Activated CD4-positive, alpha-beta T cell treated with anti-CD3 and anti-CD28 coated beads for 36 hours (primary cell): ENCODE measurements around the gene TUBD1. TPM values are rescaled to one million over a fixed set of nuclear protein-coding genes. Genes with fewer than 3 reads are reported as not detected.

Experiments
- ATAC-seq: fragments of 200-7000 bp; cut with Tn5 transposase; one replicate; pipeline ENCODE4 v1.10.0; 2021; ENCODE audit warnings: mild to moderate bottlenecking, moderate library complexity
- CTCF ChIA-PET: fragments of 350-600 bp; sonication (Branson Sonifier 250); formaldehyde crosslinking; loops from one replicate; lab custom pipeline; 2021; ENCODE audit warnings: antibody characterized with exemption; lab: Charles Lee
- POLR2A ChIA-PET: fragments of 350-600 bp; sonication (Branson Sonifier 250); formaldehyde crosslinking; loops from one replicate; lab custom pipeline; 2021; ENCODE audit warnings: antibody characterized with exemption, inconsistent platforms; lab: Charles Lee
- DNase-seq: peaks from one replicate; pipeline ENCODE4 v3.0.0-alpha.2; 2020
- H3K27ac Mint-ChIP-seq: one replicate; pipeline ENCODE4 v1.8.0; 2021; ENCODE audit warnings: mixed read lengths
- H3K27me3 Mint-ChIP-seq: one replicate; pipeline ENCODE4 v1.8.0; 2021; ENCODE audit warnings: mixed read lengths
- H3K36me3 Mint-ChIP-seq: one replicate; pipeline ENCODE4 v1.8.0; 2021; ENCODE audit warnings: low read depth, mixed read lengths
- H3K4me1 Mint-ChIP-seq: one replicate; pipeline ENCODE4 v1.8.0; 2021; ENCODE audit warnings: mixed read lengths
- H3K4me3 Mint-ChIP-seq: one replicate; pipeline ENCODE4 v1.8.0; 2021; ENCODE audit warnings: mild to moderate bottlenecking, moderate library complexity, mixed read lengths
- H3K9me3 Mint-ChIP-seq: one replicate; pipeline ENCODE4 v1.8.0; 2021; ENCODE audit warnings: low read depth, mixed read lengths
- intact Hi-C, 2 experiments: fragments of 100-400 bp; cut with DNase I in 1 of 2; cut with micrococcal nuclease in 1 of 2; formaldehyde crosslinking; loops; one replicate each; pipeline versions ENCODE4 v1.14.2 to v1.15.1; 2022 to 2024; cut with DNase I, micrococcal nuclease
- total RNA-seq, 2 experiments: library from RNA; stranded (reverse); gene quantifications; one replicate each; pipeline ENCODE4 v1.2.3, GENCODE V29; 2021

Gene TUBD1
- total RNA-seq, 2 experiments from 2014 or later, result 10.6 to 11.0 TPM

GRCh38 chr17:59903455-59903854 lies 10.7 kb upstream of the TUBD1 start:
- CTCF ChIA-PET, result interaction anchor here (1.0 to 1.2 kb wide), 3 partner anchors 11 to 217 kb away, joined by 3 to 4 read pairs (median 3); no protein-coding TSS in a partner anchor
- H3K4me1 Mint-ChIP-seq, result peaks cover 30% of the 10 kb centered on the region
- H3K27ac Mint-ChIP-seq, result peak overlapping the region; percentile 80
- ATAC-seq, result peak; percentile 51
- POLR2A ChIA-PET, result interaction anchor here (0.6 kb wide), 1 partner anchor 141 kb away, joined by 3 read pairs; no protein-coding TSS in a partner anchor
- no peaks in the 10 kb centered on the region for H3K9me3 Mint-ChIP-seq
- intact Hi-C loops, result no loop called here
- H3K27me3 Mint-ChIP-seq, result no peaks in the 10 kb centered on the region
- DNase-seq, result no peak
- H3K36me3 Mint-ChIP-seq, result peaks cover 12% of the 10 kb centered on the region
- no peak overlapping the region for H3K4me3 Mint-ChIP-seq

DNA sequence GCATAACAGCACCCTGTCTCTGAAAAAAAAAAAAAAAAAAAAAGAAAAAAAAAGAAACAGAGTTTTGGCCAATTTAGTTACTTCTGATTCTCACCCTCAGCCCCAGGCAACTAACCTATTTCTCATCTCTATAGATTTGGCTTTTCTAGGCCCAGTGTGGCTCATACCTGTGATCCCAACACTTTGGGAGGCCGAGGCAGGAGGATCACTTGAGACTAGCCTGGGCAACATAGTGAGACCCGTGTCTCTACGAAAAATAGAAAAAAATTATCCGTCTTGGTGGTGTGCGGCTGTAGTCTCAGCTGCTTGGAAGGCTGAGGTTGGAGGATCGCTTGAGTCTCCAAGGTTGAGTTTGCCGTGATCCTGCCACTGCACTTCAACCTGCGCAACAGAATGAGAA lies 8.9 kb upstream of the TUBD1 start:
- CTCF ChIA-PET, result no interaction called here
- Mint-ChIP-seq H3K27ac (no peak overlapping the region), H3K4me3 (no peak overlapping the region), H3K36me3 (peaks cover 11% of the 10 kb centered on the region), H3K9me3 (no peaks in the 10 kb centered on the region), H3K4me1 (peaks cover 39% of the 10 kb centered on the region), H3K27me3 (no peaks in the 10 kb centered on the region)
- POLR2A ChIA-PET, result no interaction called here
- ATAC-seq (no peak), DNase-seq (no peak)
- intact Hi-C loops, result no loop called here

GRCh38 chr17:59899099-59899498 lies 6.4 kb upstream of the TUBD1 start:
- ATAC-seq, result peak; percentile 78
- Mint-ChIP-seq H3K27me3 (no peaks in the 10 kb centered on the region), H3K4me3 (no peak overlapping the region), H3K9me3 (no peaks in the 10 kb centered on the region), H3K27ac (no peak overlapping the region), H3K36me3 (peaks cover 18% of the 10 kb centered on the region), H3K4me1 (peaks cover 49% of the 10 kb centered on the region)
- intact Hi-C loops, result no loop called here
- DNase-seq, result no peak
- ChIA-PET POLR2A (no interaction called here), CTCF (interaction anchor here (0.7 to 1.8 kb wide), 4 partner anchors 13 to 213 kb away, joined by 3 to 5 read pairs (median 4); no protein-coding TSS in a partner anchor)

DNA sequence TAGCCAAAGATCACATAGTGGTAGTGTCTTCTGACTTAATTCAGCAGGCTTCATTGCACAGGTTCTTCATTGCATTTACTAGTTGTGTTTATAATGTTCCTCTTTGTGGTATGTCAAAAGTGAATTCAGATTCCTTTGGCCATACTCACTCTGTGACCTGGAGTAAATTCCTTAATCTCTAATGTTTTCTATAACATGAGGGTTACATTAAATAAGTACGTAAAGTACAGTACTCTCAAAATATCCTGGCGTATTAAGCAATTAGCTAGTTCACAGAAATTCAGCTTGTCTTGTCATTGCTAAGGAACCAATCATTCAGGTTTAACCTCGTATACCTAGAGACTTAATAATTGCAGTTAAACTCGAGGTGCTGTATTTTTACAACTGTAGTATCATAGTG lies 4.3 kb upstream of the TUBD1 start:
- Mint-ChIP-seq H3K4me1 (peaks cover 38% of the 10 kb centered on the region), H3K4me3 (no peak overlapping the region), H3K27me3 (no peaks in the 10 kb centered on the region), H3K9me3 (no peaks in the 10 kb centered on the region), H3K36me3 (peaks cover 22% of the 10 kb centered on the region), H3K27ac (no peak overlapping the region)
- intact Hi-C loops, result no loop called here
- ATAC-seq, result no peak
- no peak for DNase-seq
- CTCF ChIA-PET, result no interaction called here
- POLR2A ChIA-PET, result no interaction called here

DNA sequence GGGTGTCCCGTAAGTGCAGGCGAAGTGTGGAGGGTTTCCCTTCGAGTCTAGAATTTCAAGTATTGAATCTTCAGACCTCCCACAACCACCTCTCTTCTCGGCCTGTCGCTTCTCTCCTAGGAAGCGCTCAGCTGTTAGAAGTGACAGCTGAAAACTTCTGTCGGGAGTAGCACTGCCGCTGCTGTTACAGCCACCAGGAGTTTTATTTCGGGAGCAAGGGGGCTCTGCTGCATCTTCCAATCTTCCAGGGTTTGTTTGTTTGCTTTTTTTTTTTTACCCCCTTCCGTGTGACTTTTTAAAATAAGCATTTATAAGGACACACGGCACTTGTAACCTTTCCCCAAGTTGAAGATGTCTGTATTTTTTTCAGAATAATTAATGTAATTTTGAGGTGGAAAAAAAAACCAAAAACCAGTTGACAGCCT lies 945 bp upstream of the TUBD1 start:
- Mint-ChIP-seq H3K4me3 (peak overlapping the region; percentile 99), H3K27ac (peak overlapping the region; percentile 97), H3K36me3 (peaks cover 27% of the 10 kb centered on the region), H3K4me1 (peaks cover 42% of the 10 kb centered on the region), H3K9me3 (no peaks in the 10 kb centered on the region), H3K27me3 (no peaks in the 10 kb centered on the region)
- DNase-seq, result no peak
- ChIA-PET CTCF (interaction anchor here (1.0 to 1.8 kb wide), 6 partner anchors 12 to 276 kb away, joined by 3 to 6 read pairs (median 4); no protein-coding TSS in a partner anchor), POLR2A (interaction anchor here (0.5 to 1.5 kb wide), 5 partner anchors 30 to 518 kb away, joined by 3 to 6 read pairs (median 4); partner anchors contain the start of gene RNFT1)
- peak; percentile 3 for ATAC-seq
- intact Hi-C loops, result loop anchor here (1.0 to 5.0 kb wide), 14 partner anchors 46 to 784 kb away; partner anchors contain the start of genes CLTC (in 2 of the 2), PTRH2 (in 2 of the 2), VMP1 (in 2 of the 2) and BCAS3 (in 1 of the 2)

DNA sequence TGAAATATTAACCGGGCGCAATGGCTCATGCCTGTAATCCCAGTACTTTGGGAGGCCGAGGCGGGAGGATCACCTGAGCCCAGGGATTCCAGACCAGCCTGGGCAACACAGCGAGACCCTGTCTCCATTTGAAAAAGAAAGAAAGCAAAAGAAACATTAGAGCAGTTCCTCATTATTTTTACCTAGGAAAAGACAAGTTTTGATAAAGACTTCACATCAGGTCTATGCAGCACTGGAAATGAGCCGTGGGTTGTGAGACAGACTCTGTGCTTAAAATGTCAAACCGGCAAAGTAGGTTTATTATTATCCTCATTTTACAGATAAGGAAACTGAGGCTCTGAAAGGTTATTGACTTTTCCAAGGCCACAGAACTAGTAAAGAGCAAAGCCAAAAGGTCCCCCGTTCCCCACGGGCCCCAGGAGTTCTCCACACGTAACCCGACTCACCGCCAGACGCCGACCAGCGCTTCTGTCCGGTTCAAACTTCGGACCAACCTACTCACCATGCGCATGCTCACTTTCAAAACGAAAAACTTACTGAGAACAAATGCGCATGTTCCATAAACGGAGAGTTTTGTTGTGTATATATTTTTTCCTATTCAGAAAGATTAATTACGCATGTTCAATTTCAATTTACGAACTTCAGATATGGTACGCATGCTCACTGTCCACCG lies 356 bp downstream of the TUBD1 start:
- intact Hi-C loops, result loop anchor here (1.0 to 5.0 kb wide), 11 partner anchors 45 to 735 kb away; partner anchors contain the start of genes CLTC (in 2 of the 2), DHX40 (in 1 of the 2), PPM1D (in 1 of the 2) and PRR11 (in 1 of the 2)
- DNase-seq (no peak), ATAC-seq (no peak)
- ChIA-PET POLR2A (interaction anchor here (0.6 to 1.5 kb wide), 6 partner anchors 44 to 1560 kb away, joined by 3 to 6 read pairs (median 4); partner anchors contain the start of gene RNFT1), CTCF (interaction anchor here (0.6 to 1.8 kb wide), 5 partner anchors 13 to 159 kb away, joined by 3 to 5 read pairs (median 4); no protein-coding TSS in a partner anchor)
- no peaks in the 10 kb centered on the region for H3K27me3 Mint-ChIP-seq
- H3K9me3 Mint-ChIP-seq, result no peaks in the 10 kb centered on the region
- H3K27ac Mint-ChIP-seq, result peak overlapping the region; percentile 97
- H3K36me3 Mint-ChIP-seq, result peaks cover 32% of the 10 kb centered on the region
- peaks cover 43% of the 10 kb centered on the region for H3K4me1 Mint-ChIP-seq
- peak overlapping the region; percentile 99 for H3K4me3 Mint-ChIP-seq

DNA sequence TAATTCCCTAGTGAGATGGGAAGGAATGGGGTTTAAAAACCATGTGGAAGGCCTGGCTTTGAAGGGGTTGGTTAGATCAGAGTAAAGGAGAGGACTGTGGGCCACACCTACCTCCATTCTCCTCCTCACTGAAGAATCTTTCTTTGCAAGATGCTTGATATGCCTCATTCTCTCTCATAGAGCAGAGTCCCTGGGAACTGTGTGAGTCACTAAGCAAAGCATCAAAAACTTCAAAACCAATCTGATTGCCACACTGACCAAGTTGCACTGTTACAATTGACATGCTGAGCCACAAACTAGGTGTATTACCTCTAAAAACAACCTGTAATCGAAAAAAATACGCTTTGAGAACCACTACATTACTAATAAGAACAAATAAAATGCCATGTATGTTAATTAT lies 2.0 kb downstream of the TUBD1 start:
- intact Hi-C loops, result loop anchor here (5.0 kb wide), 4 partner anchors 43 to 733 kb away; partner anchors contain the start of genes DHX40 (in 1 of the 2), PPM1D (in 1 of the 2), PRR11 (in 1 of the 2) and SKA2 (in 1 of the 2)
- ATAC-seq (peak; percentile 5), DNase-seq (peak; percentile 13)
- Mint-ChIP-seq H3K4me1 (peaks cover 35% of the 10 kb centered on the region), H3K27ac (peak overlapping the region; percentile 27), H3K27me3 (no peaks in the 10 kb centered on the region), H3K36me3 (peaks cover 39% of the 10 kb centered on the region), H3K9me3 (no peaks in the 10 kb centered on the region), H3K4me3 (peak overlapping the region; percentile 99)
- CTCF ChIA-PET, result no interaction called here
- POLR2A ChIA-PET, result no interaction called here

DNA sequence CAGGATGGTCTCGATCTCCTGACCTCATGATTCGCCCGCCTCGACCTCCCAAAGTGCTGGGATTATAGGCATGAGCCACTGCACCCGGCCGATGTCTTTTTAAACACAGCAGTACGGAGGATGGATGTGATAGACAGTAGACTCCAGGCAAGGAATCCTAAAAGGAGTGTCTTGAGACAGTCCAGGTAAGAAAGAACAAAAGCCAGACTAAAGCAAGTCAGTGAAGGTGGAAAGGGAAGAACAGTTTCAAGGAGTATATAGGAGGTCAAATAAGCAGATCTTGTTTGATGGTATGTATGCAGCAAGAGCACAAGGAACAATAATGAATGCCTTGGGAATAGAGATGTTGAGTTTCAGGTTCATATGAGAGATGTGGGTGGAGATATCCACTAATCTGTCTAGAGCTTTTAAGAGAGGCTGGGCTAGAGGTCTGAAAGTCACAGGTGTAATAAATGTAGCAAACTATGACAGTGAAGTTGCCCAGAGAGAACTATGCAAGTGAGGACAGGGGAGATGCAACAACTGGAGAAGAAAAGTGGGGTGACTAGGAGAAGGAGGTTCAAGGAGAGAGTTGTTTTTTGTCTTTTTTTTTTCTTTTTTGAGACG lies 4.5 kb downstream of the TUBD1 start:
- peak overlapping the region; percentile 1 for H3K27ac Mint-ChIP-seq
- DNase-seq (no peak), ATAC-seq (no peak)
- H3K9me3 Mint-ChIP-seq, result no peaks in the 10 kb centered on the region
- intact Hi-C loops, result no loop called here
- H3K4me1 Mint-ChIP-seq, result peaks cover 22% of the 10 kb centered on the region
- no peaks in the 10 kb centered on the region for H3K27me3 Mint-ChIP-seq
- CTCF ChIA-PET, result no interaction called here
- no peak overlapping the region for H3K4me3 Mint-ChIP-seq
- peaks cover 32% of the 10 kb centered on the region for H3K36me3 Mint-ChIP-seq
- POLR2A ChIA-PET, result no interaction called here

- Mint-ChIP-seq H3K36me3 (peaks cover 28% of the 10 kb centered on the region), H3K27me3 (no peaks in the 10 kb centered on the region), H3K9me3 (no peaks in the 10 kb centered on the region), H3K4me1 (peaks cover 11% of the 10 kb centered on the region), H3K27ac (no peak overlapping the region), H3K4me3 (no peak overlapping the region)
- intact Hi-C loops, result no loop called here
- DNase-seq (no peak), ATAC-seq (no peak)
- CTCF ChIA-PET, result no interaction called here
- POLR2A ChIA-PET, result no interaction called here
Measured at GRCh38 chr17:59884861-59885260, 7.9 kb downstream of the TUBD1 start.

DNA sequence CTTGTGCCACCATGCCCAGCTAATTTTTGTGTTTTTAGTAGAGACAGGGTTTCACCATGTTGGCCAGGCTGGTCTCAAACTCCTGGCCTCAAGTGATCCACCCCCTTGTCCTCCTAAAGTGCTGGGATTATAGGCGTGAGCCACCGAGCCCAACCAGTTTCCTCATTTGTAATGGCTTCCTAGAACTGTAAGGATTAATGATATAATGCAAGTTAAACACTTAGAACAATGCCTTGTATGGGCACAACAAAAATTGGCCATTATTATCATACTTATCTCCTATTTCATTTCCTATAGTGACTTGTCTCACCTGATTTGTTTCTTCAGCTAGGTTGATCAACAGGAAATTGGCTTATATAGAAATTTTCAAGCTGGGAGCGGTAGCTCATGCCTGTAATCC lies 14.1 kb downstream of the TUBD1 start:
- H3K4me3 Mint-ChIP-seq, result no peak overlapping the region
- no peaks in the 10 kb centered on the region for H3K4me1 Mint-ChIP-seq
- no peaks in the 10 kb centered on the region for H3K27me3 Mint-ChIP-seq
- H3K36me3 Mint-ChIP-seq, result peaks cover 17% of the 10 kb centered on the region
- intact Hi-C loops, result no loop called here
- ATAC-seq (no peak), DNase-seq (no peak)
- POLR2A ChIA-PET, result interaction anchor here (0.6 kb wide), 1 partner anchor 14 kb away, joined by 3 read pairs; no protein-coding TSS in a partner anchor
- H3K9me3 Mint-ChIP-seq, result no peaks in the 10 kb centered on the region
- CTCF ChIA-PET, result interaction anchor here (0.9 kb wide), 1 partner anchor 133 kb away, joined by 3 read pairs; no protein-coding TSS in a partner anchor
- no peak overlapping the region for H3K27ac Mint-ChIP-seq

DNA sequence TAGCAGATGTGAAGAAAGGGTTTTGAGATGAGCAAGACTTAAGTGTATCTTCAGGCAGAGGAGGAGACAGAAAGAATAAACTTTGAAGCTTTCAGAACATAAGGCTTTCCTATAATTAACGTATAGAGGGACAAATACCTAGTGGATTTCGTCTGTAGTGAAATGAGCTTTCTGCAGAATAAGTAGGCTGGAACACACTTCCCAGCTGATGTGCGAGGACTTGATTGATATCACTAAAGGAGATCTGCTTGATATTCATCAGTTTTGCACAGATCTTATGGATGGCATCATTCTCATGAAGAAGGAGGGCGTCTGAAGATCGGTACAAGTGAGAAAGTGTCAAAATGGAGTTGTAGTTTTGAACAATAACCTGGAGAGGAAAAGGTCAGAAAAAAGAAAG lies 14.8 kb downstream of the TUBD1 start:
- intact Hi-C loops, result no loop called here
- ATAC-seq (no peak), DNase-seq (no peak)
- Mint-ChIP-seq H3K27ac (peak overlapping the region; percentile 7), H3K27me3 (no peaks in the 10 kb centered on the region), H3K9me3 (no peaks in the 10 kb centered on the region), H3K4me1 (no peaks in the 10 kb centered on the region), H3K4me3 (no peak overlapping the region), H3K36me3 (peaks cover 16% of the 10 kb centered on the region)
- ChIA-PET POLR2A (no interaction called here), CTCF (interaction anchor here (0.6 kb wide), 2 partner anchors 19 to 137 kb away, joined by 3 read pairs; no protein-coding TSS in a partner anchor)
